ENCODE data around the gene SIL1.

DNA sequence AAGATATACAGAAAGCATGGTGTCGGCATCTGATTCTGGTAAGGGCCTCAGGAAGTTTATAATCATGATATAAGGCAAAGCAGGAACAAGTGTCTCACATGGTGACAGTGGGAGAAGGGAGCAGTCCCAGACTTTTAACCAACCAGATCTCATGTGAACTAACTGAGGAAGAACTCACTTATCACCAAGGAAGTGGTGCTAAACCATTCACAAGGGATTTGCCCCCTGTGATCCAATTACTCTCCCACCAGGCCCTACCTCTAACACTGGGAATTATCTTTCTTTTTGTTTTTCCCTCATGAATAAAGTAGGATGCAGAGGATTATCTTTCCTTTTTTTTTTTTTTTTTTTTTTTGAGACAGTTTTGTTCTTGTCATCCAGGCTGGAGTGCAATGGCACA lies 199.6 kb downstream of the SIL1 start:
- TF ChIP-seq ZNF396 (CRISPR knock-in tag; IDR thresholded peaks at IDR 0.05; ENCODE audit: borderline replicate concordance) (no peak), ZNF671 (CRISPR knock-in tag; IDR thresholded peaks at IDR 0.05) (no peak), MYBL2 (CRISPR knock-in tag; IDR thresholded peaks at IDR 0.05) (no peak), ETV6 (CRISPR knock-in tag; IDR thresholded peaks at IDR 0.05) (no peak), MXD4 (CRISPR knock-in tag; IDR thresholded peaks at IDR 0.05; ENCODE audit: borderline replicate concordance) (no peak)
- TF ChIP-seq, protein P1, sequence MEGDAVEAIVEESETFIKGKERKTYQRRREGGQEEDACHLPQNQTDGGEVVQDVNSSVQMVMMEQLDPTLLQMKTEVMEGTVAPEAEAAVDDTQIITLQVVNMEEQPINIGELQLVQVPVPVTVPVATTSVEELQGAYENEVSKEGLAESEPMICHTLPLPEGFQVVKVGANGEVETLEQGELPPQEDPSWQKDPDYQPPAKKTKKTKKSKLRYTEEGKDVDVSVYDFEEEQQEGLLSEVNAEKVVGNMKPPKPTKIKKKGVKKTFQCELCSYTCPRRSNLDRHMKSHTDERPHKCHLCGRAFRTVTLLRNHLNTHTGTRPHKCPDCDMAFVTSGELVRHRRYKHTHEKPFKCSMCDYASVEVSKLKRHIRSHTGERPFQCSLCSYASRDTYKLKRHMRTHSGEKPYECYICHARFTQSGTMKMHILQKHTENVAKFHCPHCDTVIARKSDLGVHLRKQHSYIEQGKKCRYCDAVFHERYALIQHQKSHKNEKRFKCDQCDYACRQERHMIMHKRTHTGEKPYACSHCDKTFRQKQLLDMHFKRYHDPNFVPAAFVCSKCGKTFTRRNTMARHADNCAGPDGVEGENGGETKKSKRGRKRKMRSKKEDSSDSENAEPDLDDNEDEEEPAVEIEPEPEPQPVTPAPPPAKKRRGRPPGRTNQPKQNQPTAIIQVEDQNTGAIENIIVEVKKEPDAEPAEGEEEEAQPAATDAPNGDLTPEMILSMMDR (IDR thresholded peaks at IDR 0.05), result no peak

Measured in WTC11 (cell line).